ENCODE data around the gene KRT86. TPM values are rescaled to one million over a fixed set of nuclear protein-coding genes. Genes with fewer than 3 reads are reported as not detected.

Gene KRT86
- total and polyA plus RNA-seq, 9 of the 15 experiments (the other 6 are each of a cell fraction or from before 2014, with no cell fraction given), result not detected

DNA sequence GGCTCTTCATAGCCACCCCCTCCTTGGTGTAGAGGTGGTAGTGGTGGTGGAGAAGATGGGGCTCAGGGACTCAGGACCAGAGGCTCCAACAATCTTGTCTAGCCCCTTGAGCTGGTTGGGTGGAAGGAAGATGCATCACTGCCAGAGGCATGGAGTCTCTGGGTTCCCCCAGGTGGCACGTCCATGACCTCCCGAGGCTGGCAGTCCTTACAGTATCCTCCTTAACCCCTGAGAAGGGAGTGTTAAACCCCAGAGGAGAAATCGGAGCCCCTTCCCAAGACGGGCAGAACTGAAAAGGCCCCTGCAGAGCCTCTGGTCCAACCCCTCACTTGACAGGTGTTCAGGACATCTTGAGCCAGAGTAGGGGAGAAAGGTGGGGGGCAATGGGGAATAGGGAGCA lies 37.6 kb downstream of the KRT86 start:
- intact Hi-C loops (cut with micrococcal nuclease), result no loop called here
- CTCF ChIA-PET (ENCODE audit: low intra/inter-chr PET ratio), result no interaction called here

More for the DNA sequence above, 37.6 kb downstream of the KRT86 start:
- no peaks in the 10 kb centered on the region for H3K36me3 ChIP-seq (ENCODE audit: control insufficient read depth, insufficient read depth, low read length)
- TF ChIP-seq, protein P1, sequence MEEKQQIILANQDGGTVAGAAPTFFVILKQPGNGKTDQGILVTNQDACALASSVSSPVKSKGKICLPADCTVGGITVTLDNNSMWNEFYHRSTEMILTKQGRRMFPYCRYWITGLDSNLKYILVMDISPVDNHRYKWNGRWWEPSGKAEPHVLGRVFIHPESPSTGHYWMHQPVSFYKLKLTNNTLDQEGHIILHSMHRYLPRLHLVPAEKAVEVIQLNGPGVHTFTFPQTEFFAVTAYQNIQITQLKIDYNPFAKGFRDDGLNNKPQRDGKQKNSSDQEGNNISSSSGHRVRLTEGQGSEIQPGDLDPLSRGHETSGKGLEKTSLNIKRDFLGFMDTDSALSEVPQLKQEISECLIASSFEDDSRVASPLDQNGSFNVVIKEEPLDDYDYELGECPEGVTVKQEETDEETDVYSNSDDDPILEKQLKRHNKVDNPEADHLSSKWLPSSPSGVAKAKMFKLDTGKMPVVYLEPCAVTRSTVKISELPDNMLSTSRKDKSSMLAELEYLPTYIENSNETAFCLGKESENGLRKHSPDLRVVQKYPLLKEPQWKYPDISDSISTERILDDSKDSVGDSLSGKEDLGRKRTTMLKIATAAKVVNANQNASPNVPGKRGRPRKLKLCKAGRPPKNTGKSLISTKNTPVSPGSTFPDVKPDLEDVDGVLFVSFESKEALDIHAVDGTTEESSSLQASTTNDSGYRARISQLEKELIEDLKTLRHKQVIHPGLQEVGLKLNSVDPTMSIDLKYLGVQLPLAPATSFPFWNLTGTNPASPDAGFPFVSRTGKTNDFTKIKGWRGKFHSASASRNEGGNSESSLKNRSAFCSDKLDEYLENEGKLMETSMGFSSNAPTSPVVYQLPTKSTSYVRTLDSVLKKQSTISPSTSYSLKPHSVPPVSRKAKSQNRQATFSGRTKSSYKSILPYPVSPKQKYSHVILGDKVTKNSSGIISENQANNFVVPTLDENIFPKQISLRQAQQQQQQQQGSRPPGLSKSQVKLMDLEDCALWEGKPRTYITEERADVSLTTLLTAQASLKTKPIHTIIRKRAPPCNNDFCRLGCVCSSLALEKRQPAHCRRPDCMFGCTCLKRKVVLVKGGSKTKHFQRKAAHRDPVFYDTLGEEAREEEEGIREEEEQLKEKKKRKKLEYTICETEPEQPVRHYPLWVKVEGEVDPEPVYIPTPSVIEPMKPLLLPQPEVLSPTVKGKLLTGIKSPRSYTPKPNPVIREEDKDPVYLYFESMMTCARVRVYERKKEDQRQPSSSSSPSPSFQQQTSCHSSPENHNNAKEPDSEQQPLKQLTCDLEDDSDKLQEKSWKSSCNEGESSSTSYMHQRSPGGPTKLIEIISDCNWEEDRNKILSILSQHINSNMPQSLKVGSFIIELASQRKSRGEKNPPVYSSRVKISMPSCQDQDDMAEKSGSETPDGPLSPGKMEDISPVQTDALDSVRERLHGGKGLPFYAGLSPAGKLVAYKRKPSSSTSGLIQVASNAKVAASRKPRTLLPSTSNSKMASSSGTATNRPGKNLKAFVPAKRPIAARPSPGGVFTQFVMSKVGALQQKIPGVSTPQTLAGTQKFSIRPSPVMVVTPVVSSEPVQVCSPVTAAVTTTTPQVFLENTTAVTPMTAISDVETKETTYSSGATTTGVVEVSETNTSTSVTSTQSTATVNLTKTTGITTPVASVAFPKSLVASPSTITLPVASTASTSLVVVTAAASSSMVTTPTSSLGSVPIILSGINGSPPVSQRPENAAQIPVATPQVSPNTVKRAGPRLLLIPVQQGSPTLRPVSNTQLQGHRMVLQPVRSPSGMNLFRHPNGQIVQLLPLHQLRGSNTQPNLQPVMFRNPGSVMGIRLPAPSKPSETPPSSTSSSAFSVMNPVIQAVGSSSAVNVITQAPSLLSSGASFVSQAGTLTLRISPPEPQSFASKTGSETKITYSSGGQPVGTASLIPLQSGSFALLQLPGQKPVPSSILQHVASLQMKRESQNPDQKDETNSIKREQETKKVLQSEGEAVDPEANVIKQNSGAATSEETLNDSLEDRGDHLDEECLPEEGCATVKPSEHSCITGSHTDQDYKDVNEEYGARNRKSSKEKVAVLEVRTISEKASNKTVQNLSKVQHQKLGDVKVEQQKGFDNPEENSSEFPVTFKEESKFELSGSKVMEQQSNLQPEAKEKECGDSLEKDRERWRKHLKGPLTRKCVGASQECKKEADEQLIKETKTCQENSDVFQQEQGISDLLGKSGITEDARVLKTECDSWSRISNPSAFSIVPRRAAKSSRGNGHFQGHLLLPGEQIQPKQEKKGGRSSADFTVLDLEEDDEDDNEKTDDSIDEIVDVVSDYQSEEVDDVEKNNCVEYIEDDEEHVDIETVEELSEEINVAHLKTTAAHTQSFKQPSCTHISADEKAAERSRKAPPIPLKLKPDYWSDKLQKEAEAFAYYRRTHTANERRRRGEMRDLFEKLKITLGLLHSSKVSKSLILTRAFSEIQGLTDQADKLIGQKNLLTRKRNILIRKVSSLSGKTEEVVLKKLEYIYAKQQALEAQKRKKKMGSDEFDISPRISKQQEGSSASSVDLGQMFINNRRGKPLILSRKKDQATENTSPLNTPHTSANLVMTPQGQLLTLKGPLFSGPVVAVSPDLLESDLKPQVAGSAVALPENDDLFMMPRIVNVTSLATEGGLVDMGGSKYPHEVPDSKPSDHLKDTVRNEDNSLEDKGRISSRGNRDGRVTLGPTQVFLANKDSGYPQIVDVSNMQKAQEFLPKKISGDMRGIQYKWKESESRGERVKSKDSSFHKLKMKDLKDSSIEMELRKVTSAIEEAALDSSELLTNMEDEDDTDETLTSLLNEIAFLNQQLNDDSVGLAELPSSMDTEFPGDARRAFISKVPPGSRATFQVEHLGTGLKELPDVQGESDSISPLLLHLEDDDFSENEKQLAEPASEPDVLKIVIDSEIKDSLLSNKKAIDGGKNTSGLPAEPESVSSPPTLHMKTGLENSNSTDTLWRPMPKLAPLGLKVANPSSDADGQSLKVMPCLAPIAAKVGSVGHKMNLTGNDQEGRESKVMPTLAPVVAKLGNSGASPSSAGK (IDR thresholded peaks at IDR 0.05), result no peak
- TF ChIP-seq, protein P2, sequence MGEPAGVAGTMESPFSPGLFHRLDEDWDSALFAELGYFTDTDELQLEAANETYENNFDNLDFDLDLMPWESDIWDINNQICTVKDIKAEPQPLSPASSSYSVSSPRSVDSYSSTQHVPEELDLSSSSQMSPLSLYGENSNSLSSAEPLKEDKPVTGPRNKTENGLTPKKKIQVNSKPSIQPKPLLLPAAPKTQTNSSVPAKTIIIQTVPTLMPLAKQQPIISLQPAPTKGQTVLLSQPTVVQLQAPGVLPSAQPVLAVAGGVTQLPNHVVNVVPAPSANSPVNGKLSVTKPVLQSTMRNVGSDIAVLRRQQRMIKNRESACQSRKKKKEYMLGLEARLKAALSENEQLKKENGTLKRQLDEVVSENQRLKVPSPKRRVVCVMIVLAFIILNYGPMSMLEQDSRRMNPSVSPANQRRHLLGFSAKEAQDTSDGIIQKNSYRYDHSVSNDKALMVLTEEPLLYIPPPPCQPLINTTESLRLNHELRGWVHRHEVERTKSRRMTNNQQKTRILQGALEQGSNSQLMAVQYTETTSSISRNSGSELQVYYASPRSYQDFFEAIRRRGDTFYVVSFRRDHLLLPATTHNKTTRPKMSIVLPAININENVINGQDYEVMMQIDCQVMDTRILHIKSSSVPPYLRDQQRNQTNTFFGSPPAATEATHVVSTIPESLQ (CRISPR knock-in tag; IDR thresholded peaks at IDR 0.05), result no peak
- no peak for TF ChIP-seq KHSRP (IDR thresholded peaks at IDR 0.05)
- no peak for TF ChIP-seq HDAC3 (IDR thresholded peaks at IDR 0.05; ENCODE audit: borderline replicate concordance, partially characterized antibody)
- in situ Hi-C loops (cut with MboI), result no loop called here
- no peak overlapping the region for H3K27ac ChIP-seq (ENCODE audit: extremely low read depth, low read depth, low read length)
- ATAC-seq (no peak), FAIRE-seq (no peak), DNase-seq (ENCODE audit: extremely low read depth in 1 of 4, low spot score in 3 of 4) (no peak)
- BruUV-seq (replicated peaks), result no TSS peak
- no peak overlapping the region for H3K4me3 ChIP-seq
- H3K4me1 ChIP-seq (replicated peaks in 1 of 2; ENCODE audit: control insufficient read depth in 2 of 2, insufficient read depth in 2 of 2, low read length in 2 of 2), result peaks cover 0 to 8% of the 10 kb centered on the region in 2 experiments; a peak in 2 of 5 replicates
- no peak overlapping the region for H2AFZ ChIP-seq (ENCODE audit: low read depth, low read length)
- H3K27me3 ChIP-seq (ENCODE audit: control insufficient read depth in 2 of 2, insufficient read depth in 2 of 2, low read length in 2 of 2), result peaks cover 10 to 54% of the 10 kb centered on the region in 2 experiments; a peak in 4 of 5 replicates
- H3K9me3 ChIP-seq (replicated peaks; ENCODE audit: control insufficient read depth, insufficient read depth, low read depth, low read length), result no peaks in the 10 kb centered on the region
- H3K9ac ChIP-seq (ENCODE audit: insufficient read depth in 1 of 2, low read depth in 2 of 2, low read length in 2 of 2), result no peak overlapping the region
- no peaks in the 10 kb centered on the region; the same call in 1 of the 2 replicates for H4K20me1 ChIP-seq (replicated peaks; ENCODE audit: control insufficient read depth, insufficient read depth, low read length)
- H3K9me1 ChIP-seq (ENCODE audit: control insufficient read depth, insufficient read depth, low read length), result no peaks in the 10 kb centered on the region
- WGBS (ENCODE audit: insufficient coverage, low coverage, missing lambda C conversion rate), result 0% methylated on average over 4 of the region's 4 CpGs
- POLR2A ChIA-PET, result interaction anchor here (0.6 to 1.7 kb wide), 3 partner anchors 9 to 37 kb away, joined by 3 to 5 read pairs (median 4); partner anchors contain the start of gene KRT83
- no peak overlapping the region for H3K4me2 ChIP-seq (ENCODE audit: insufficient read depth, low read length)
- no peaks in the 10 kb centered on the region for H3K79me2 ChIP-seq (ENCODE audit: control insufficient read depth, insufficient read depth, low read length)
